Spinal cord (tissue), 10 donors: ENCODE data around the gene SPATS2L. TPM values are rescaled to one million over a fixed set of nuclear protein-coding genes. Genes with fewer than 3 reads are reported as not detected.

Experiments used
- DNase-seq, 6 donors: peaks; one replicate each; pipeline versions ENCODE4 v3.0.0 to v3.0.0-alpha.2; 2013 to 2015; ENCODE audit warnings: low spot score in 6 of 6, low read depth in 4 of 6
- H3K27ac ChIP-seq: one replicate; pipeline ENCODE4 v1.5.1; 2013; ENCODE audit warnings: low read depth, low read length, control low read depth
- H3K27me3 ChIP-seq: one replicate; pipeline ENCODE4 v1.6.1; 2013; ENCODE audit warnings: low read length; ENCODE audit not compliant: control insufficient read depth, insufficient read depth
- H3K36me3 ChIP-seq: one replicate; pipeline ENCODE4 v1.6.1; 2013; ENCODE audit warnings: low read length; ENCODE audit not compliant: control insufficient read depth, insufficient read depth
- H3K4me1 ChIP-seq: one replicate; pipeline ENCODE4 v1.6.1; 2013; ENCODE audit warnings: low read length; ENCODE audit not compliant: control insufficient read depth, insufficient read depth
- H3K4me3 ChIP-seq: one replicate; pipeline ENCODE4 v1.5.1; 2013; ENCODE audit warnings: low read depth, low read length, control low read depth
- H3K9me3 ChIP-seq: one replicate; pipeline ENCODE4 v1.6.1; 2013; ENCODE audit warnings: low read length; ENCODE audit not compliant: control insufficient read depth, insufficient read depth
- WGBS: methylation state at CpG from one replicate; pipeline ENCODE4 v1.1.5; 2013; ENCODE audit warnings: missing lambda C conversion rate; ENCODE audit not compliant: insufficient coverage; 5-methylcytosine and 5-hydroxymethylcytosine counted together
- polyA plus RNA-seq, 2 donors: library from polyadenylated mRNA; unstranded; fragments of 120-200 nt; gene quantifications; one replicate each; pipeline ENCODE4 v1.2.1, GENCODE V29; 2013; ENCODE audit not compliant: insufficient read length in 2 of 2
- total RNA-seq, 2 donors: library from RNA; depleted of rRNA in 1 of 2; stranded (reverse); fragments of 120-200 nt in 1 of 2; fragments of >200 nt in 1 of 2; gene quantifications; one replicate each; pipeline versions ENCODE4 v1.2.3 to v1.2.4, GENCODE V29; 2013 to 2014
- donor health status: healthy.

Gene SPATS2L
- total and polyA plus RNA-seq, 4 donors, result 75.3 to 144 (median 108) TPM

GRCh38 chr2:200411831-200412230 is 105.3 kb downstream of the SPATS2L start:
- Histone ChIP-seq H3K27ac (no peak overlapping the region), H3K4me1 (peaks cover 8% of the 10 kb centered on the region), H3K4me3 (no peak overlapping the region), H3K9me3 (no peaks in the 10 kb centered on the region), H3K27me3 (peaks cover 2% of the 10 kb centered on the region), H3K36me3 (no peaks in the 10 kb centered on the region)
- peak in 1 of 6 donors; percentile 46 for DNase-seq

- no CpG with 5 or more reads among the region's 5 CpGs for WGBS
- Histone ChIP-seq H3K27me3 (no peaks in the 10 kb centered on the region), H3K4me1 (no peaks in the 10 kb centered on the region), H3K4me3 (no peak overlapping the region), H3K36me3 (peaks cover 4% of the 10 kb centered on the region), H3K27ac (no peak overlapping the region), H3K9me3 (no peaks in the 10 kb centered on the region)
- no peak for DNase-seq
Measured at GRCh38 chr2:200414367-200414766, 107.9 kb downstream of the SPATS2L start.

- Histone ChIP-seq H3K36me3 (peaks cover 6% of the 10 kb centered on the region), H3K4me1 (no peaks in the 10 kb centered on the region), H3K4me3 (no peak overlapping the region), H3K27ac (no peak overlapping the region), H3K27me3 (no peaks in the 10 kb centered on the region), H3K9me3 (no peaks in the 10 kb centered on the region)
- no CpG with 5 or more reads among the region's 2 CpGs for WGBS
- DNase-seq, result no peak
Measured at GRCh38 chr2:200415455-200415854, 109.0 kb downstream of the SPATS2L start.

- no peaks in the 10 kb centered on the region for H3K9me3 ChIP-seq
- no peaks in the 10 kb centered on the region for H3K4me1 ChIP-seq
- H3K27ac ChIP-seq, result no peak overlapping the region
- 45% methylated on average over 7 of the region's 8 CpGs for WGBS
- DNase-seq, result peak in 2 of 6 donors; percentile 35 to 65
- H3K27me3 ChIP-seq, result no peaks in the 10 kb centered on the region
- no peak overlapping the region for H3K4me3 ChIP-seq
- H3K36me3 ChIP-seq, result peaks cover 6% of the 10 kb centered on the region
Measured at GRCh38 chr2:200416878-200417277, 110.4 kb downstream of the SPATS2L start.

GRCh38 chr2:200417366-200417765 is 110.9 kb downstream of the SPATS2L start:
- no peaks in the 10 kb centered on the region for H3K27me3 ChIP-seq
- H3K4me1 ChIP-seq, result no peaks in the 10 kb centered on the region
- no peak overlapping the region for H3K27ac ChIP-seq
- DNase-seq, result no peak
- no peaks in the 10 kb centered on the region for H3K9me3 ChIP-seq
- peaks cover 10% of the 10 kb centered on the region for H3K36me3 ChIP-seq
- H3K4me3 ChIP-seq, result no peak overlapping the region

- no peaks in the 10 kb centered on the region for H3K27me3 ChIP-seq
- H3K27ac ChIP-seq, result no peak overlapping the region
- H3K4me3 ChIP-seq, result no peak overlapping the region
- DNase-seq, result no peak
- no peaks in the 10 kb centered on the region for H3K4me1 ChIP-seq
- WGBS, result no CpG with 5 or more reads among the region's 2 CpGs
- H3K9me3 ChIP-seq, result no peaks in the 10 kb centered on the region
- H3K36me3 ChIP-seq, result peaks cover 10% of the 10 kb centered on the region
Measured at GRCh38 chr2:200418399-200418798, 111.9 kb downstream of the SPATS2L start.

GRCh38 chr2:200419325-200419724 is 112.8 kb downstream of the SPATS2L start:
- H3K27ac ChIP-seq, result no peak overlapping the region
- no peak overlapping the region for H3K4me3 ChIP-seq
- H3K4me1 ChIP-seq, result no peaks in the 10 kb centered on the region
- peaks cover 10% of the 10 kb centered on the region for H3K36me3 ChIP-seq
- no peaks in the 10 kb centered on the region for H3K27me3 ChIP-seq
- no peak for DNase-seq
- WGBS, result 60% methylated on average over 9 of the region's 9 CpGs
- H3K9me3 ChIP-seq, result no peaks in the 10 kb centered on the region

GRCh38 chr2:200421270-200421669 is 114.8 kb downstream of the SPATS2L start:
- no peaks in the 10 kb centered on the region for H3K9me3 ChIP-seq
- no CpG with 5 or more reads among the region's 1 CpG for WGBS
- H3K27me3 ChIP-seq, result no peaks in the 10 kb centered on the region
- no peak overlapping the region for H3K27ac ChIP-seq
- H3K4me1 ChIP-seq, result no peaks in the 10 kb centered on the region
- no peak for DNase-seq
- H3K4me3 ChIP-seq, result no peak overlapping the region
- H3K36me3 ChIP-seq, result peaks cover 10% of the 10 kb centered on the region

- no peaks in the 10 kb centered on the region for H3K27me3 ChIP-seq
- WGBS, result 100% methylated on average over 1 of the region's 2 CpGs
- no peak overlapping the region for H3K4me3 ChIP-seq
- H3K27ac ChIP-seq, result no peak overlapping the region
- no peaks in the 10 kb centered on the region for H3K4me1 ChIP-seq
- peaks cover 10% of the 10 kb centered on the region for H3K36me3 ChIP-seq
- H3K9me3 ChIP-seq, result no peaks in the 10 kb centered on the region
- DNase-seq, result no peak
Measured at GRCh38 chr2:200422071-200422470, 115.6 kb downstream of the SPATS2L start.

- Histone ChIP-seq H3K4me3 (no peak overlapping the region), H3K36me3 (peaks cover 10% of the 10 kb centered on the region), H3K9me3 (no peaks in the 10 kb centered on the region), H3K27me3 (no peaks in the 10 kb centered on the region), H3K27ac (no peak overlapping the region), H3K4me1 (no peaks in the 10 kb centered on the region)
- DNase-seq, result no peak
- 100% methylated on average over 1 of the region's 7 CpGs for WGBS
Measured at GRCh38 chr2:200422532-200423261, 116.2 kb downstream of the SPATS2L start.
